H54 (cell line): ENCODE measurements around the gene HLA-DQA1.
"Not testable (repeated sequence)": the region's sequence is repeated elsewhere in the genome, so short reads cannot be mapped to it uniquely, and the experiment has no call there.

ENCODE experiments used
- DNase-seq: peaks from one replicate; pipeline ENCODE4 v3.0.0; 2011; ENCODE audit warnings: low spot score, mixed read lengths; ENCODE audit not compliant: insufficient read length
- FAIRE-seq: peaks from 3 replicates; lab custom pipeline; 2011; peaks lifted over from hg19 to GRCh38; lab: Jason Lieb, UNC
- POLR2A ChIP-seq: IDR thresholded peaks from 2 replicates; pipeline ENCODE4 v1.6.1; 2011; ENCODE audit warnings: low read depth, mild to moderate bottlenecking, low read length

HLA-DQA1 gene

DNA sequence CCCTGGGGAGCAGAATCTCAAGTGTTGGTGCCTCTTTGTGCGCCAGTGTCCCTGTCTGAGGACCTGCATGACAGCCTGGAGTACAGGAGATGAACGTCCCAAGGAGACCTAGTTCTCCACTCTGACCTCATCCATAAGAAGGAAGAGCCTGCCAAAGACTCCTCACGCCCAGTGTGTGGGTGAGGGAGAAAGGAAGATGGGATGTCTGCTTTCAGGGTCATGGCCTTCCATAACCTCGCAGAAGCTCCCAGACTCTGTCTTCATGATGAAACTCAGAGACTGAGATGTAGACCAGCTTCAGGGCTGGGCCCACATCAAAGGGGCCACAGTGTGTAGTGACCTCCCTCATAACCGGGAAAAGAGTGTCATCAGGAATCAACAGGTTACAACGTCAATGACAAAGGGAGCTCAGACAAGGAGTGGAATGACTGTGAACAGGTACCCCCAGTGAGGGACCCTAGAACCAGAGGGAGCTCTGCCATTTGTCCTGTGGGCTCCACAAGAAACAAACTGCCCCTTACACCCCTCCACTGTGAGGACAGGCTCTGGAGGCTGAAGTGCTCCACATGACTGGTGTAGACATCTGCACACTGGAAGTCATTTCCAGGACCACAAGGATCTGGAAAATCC lies 21.2 kb downstream of the HLA-DQA1 start:
- DNase-seq (no peak), FAIRE-seq (no peak)
- no peak for TF ChIP-seq POLR2A

DNA sequence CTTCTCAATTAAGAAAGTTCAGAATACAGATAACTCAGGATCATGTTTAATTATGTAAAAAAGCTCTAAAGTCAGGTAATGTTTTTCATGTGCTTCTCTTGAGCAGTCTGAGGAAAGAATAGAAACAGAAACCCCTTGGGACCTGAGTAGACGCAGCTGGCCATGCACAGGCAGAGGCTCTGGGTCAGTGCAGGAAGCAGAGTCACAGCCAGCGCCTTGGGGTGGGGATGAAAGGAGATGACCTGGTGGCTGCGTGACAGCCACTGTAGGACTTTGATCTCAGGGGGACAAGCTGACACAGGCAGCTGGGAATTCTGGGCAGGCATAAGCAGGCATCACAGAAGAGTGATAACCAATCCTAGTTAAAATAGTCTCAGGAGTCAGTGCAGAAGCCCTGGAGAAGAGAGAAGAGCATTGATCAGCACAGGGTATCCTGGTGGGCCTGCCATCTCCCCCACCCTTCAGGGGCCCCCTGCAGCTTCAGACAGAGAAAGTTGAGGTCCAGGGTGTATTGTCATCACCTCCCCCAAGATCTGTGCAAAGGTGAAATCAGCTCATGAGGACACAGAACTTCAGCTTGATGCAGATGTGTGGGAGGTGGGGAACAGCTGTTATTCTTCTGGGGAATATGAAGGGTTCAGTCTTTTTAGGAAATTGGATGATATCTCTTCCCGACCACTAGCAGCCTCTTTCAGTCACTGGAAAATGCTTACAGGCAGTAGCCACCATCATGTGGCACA lies 22.8 kb downstream of the HLA-DQA1 start:
- no peak for DNase-seq
- no peak for FAIRE-seq
- no peak for TF ChIP-seq POLR2A

DNA sequence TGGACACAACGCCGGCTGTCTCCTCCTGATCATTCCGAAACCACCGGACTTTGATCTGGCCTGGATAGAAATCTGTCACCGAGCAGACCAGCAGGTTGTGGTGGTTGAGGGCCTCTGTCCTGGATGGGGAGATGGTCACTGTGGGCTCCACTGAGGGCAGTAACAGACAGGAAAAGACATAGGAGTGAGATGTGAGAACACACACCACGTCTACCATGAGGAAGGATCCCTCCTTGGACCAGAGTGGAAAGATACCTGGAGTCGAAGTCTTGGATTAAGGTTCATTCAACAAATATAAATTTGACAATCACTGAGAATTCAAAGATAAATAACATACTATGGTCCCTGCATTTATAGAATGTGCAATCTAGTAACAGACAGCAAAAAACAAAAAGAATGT lies 24.9 kb downstream of the HLA-DQA1 start:
- no peak for TF ChIP-seq POLR2A
- FAIRE-seq = no peak
- DNase-seq = no peak

DNA sequence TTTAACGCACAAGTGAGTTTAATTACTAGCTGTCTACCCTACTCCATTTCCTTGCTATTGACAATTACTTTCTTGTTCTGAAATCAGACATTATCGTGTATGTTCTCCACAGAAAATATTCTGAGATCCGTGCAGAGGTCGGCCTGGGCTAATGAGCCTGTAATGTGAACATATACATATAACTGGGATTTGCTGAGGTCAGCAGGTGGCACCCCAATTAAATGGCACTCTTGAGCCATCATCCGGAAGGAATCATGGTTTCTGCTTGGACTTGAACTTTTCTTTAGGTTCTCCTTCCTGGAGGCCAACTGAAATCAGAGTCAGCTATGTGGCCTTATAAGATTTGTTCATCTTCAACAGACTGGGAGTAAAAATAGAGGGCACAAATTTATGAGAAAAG lies 25.6 kb downstream of the HLA-DQA1 start:
- DNase-seq = no peak
- no peak for TF ChIP-seq POLR2A
- FAIRE-seq = no peak

DNA sequence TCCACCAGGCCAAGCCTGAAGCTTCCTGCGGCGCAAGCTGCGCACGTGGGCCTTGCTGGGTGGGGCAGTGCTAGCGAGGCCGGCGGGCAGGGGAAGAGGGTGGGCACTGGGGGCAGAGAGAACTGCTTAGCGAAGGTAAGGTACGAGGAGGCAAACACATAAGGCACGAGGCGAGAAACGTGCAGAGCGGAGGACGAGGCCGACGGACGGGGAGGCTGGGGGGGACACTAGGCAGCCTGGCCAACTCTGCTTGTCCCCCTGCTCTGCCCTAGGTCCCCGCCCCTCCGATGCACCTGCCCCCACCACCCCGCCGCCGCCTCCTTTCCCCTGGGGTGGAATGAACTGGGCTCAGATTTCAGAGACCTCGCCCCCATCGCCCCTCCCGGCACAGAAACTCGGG lies 27.1 kb downstream of the HLA-DQA1 start:
- TF ChIP-seq POLR2A = no peak
- FAIRE-seq (no peak), DNase-seq (no peak)

DNA sequence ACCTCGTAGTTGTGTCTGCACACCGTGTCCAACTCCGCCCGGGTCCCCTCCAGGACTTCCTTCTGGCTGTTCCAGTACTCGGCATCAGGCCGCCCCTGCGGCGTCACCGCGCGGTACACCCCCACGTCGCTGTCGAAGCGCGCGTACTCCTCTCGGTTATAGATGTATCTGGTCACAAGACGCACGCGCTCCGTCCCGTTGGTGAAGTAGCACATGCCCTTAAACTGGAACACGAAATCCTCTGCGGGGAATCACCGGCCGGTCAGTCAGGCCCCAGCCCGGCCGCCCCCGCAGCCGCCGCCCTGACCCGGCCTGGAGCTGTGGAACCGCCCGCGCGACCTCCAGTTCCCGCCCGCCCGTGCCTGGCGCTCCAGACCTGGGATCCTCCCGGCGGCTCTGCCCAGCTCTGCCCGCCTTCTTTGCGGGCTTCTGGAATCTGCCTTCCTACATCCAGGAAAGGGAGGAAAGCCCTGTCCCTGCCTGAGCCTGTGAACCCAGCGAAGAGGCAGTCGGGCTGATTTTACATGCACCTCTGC lies 27.7 kb downstream of the HLA-DQA1 start:
- TF ChIP-seq POLR2A = no peak
- DNase-seq = no peak

DNA sequence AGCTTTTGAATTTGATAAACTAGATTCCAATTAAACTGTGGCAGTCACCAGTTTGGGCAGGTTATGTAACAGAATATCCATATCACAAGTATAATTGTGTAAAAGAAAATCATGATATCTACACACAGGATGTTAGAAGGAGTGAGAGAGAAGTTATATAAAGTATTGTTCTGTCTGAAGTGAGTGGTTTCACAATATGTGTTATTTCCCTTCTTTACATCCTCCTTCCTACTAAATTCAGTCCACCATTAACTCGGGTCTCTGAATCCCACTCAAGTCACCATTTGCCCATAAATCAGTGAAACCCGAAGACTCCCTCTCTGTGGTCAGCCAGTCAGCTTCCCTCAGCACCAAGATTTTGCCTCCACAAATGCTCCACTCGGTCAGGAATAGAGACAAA lies 28.5 kb downstream of the HLA-DQA1 start:
- no peak for TF ChIP-seq POLR2A
- DNase-seq (no peak), FAIRE-seq (no peak)

More for the DNA sequence above, 27.7 kb downstream of the HLA-DQA1 start:
- FAIRE-seq = no peak

DNA sequence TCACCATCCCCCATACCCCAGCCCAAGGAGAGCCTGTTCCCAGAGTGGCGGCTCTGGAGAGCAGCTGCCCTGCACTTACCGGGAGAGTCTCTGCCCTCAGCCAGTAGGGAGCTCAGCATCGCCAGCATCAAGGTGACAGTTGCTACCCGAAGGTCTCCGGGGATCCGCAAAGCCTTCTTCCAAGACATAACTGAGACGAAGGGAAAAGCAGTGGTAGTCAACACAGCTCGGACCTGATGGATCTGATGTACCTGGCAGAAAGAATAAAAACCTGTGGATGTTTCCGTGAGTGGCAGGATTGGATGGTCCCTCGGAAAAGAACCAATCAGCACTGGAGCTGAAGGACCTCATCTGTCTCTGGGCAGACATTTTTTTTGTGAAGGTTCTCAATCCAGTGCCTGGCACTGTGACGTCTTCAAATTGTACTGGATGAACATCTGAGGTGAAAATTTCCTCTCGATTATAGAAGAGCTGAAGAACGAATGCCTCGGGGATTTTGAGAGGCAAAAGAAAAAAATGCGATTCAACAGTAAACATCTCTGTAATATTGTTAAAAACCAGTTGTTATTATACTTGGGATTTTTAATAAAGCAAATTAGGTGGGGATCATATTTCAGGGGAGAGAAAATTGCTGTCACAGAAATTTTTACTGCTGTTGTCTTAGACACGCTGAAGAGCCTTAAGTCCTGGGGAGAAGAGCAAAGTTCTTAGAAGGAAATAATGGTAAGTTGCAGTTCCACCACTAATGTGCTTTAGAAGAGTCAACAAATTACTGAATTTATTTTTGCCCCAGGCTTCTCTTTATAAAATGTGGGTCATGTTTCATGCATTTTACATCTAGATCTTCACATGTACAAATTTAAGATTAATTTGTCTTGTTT lies 29.5 kb downstream of the HLA-DQA1 start, which contains the start of gene HLA-DQB1:
HLA-DQB1 (minus strand) TSS at position 238 of the 881 bp plus-strand sequence; CDS start at position 188, 50 bp downstream.
- FAIRE-seq (peak; percentile 38), DNase-seq (peak; percentile 6)
- TF ChIP-seq POLR2A = no peak

DNA sequence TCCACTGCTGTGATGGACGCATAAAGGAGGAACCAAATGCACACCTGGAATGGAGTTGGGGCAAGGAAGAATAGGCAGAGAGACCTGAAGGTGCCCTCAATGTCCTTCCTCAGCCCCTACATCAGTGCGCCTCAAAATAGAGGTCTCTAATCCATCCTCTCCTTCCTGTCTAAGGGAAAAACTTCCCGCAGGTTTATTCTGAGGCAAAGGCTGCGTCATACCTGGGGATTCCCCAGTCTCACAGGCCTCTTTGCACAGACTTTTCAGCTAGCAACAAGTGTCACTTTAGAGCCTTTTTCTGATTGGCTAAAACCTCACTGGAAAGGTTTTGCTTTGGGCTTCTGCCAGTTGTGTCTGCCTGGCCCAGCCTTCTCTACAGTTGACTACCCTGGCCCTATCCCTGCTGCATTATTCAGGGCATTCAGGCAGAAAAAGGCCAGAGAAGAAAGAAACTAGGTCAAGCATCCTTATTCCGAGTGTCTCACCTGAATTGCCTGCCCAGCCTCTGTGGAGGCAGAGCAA lies 31.1 kb downstream of the HLA-DQA1 start:
- DNase-seq = no peak
- FAIRE-seq = no peak
- no peak for TF ChIP-seq POLR2A

DNA sequence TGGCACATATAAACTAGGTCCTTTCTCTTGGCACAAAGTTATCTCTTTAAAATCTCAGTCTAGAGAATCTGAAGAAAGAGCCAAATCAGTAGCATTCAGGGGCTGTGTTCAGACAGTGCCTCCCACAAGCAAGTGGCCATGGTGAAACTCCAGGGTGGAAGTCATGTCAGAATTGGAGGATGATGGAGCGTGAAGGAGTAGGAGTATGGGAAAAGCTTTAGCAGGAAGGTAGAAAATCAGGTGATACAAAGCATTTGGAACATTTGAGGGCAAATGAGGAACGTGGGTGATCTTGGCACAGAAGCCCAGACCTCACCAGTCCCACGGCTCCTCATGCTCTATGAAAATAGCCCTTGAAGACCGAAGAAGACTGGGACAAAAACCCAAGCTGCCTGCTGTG lies 32.0 kb downstream of the HLA-DQA1 start:
- no peak for TF ChIP-seq POLR2A
- DNase-seq = no peak
- no peak for FAIRE-seq

DNA sequence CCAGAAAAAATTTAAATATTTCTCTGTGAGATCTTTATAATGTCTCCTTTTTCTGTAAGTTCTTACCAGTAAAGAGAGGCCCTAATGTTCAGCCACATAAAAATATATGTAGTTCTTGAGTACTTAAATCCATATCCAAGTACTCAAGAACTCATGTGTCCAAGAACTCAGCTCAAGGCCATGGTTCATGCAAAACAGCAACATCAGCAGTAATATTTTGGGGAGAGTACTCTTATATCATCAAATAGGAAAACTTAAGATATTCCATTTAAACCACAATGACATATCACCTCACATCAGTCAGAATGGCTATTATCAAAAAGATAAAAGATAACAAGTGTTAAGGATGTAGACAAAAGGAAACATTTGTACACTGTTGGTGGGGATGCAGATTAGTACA lies 32.7 kb downstream of the HLA-DQA1 start:
- no peak for FAIRE-seq
- DNase-seq = no peak
- no peak for TF ChIP-seq POLR2A

DNA sequence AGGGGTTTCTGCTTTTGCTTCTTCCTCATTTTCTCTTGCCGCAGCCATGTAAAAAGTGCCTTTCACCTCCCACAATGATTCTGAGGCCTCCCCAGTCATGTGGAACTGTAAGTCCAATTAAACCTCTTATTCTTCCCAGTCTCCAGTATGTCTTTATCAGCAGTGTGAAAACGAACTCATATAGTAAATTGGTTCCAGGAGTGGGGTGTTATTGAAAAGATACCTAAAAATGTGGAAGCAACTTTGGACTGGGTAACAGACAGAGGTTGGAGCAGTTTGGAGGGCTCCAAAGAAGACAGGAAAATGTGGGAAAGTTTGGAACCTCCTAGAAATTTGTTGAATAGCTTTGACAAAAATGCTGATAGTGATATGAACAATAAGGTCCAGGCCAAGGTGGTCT lies 34.7 kb downstream of the HLA-DQA1 start:
- not testable (repeated sequence) for FAIRE-seq, DNase-seq

DNA sequence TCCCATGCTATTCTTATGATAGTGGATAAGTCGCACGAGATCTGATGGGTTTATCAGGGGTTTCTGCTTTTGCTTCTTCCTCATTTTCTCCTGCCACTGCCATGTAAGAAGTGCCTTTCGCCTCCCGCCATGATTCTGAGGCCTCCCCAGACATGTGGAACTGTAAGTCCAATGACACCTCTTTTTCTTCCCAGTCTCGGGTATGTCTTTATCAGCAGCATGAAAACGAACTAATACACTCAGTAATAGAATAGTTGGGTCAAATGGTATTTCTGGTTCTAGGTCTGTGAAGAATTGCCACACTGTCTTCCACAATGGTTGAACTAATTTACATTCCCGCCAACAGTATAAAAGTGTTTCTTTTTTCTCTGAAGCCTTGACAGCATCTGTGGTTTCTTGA lies 36.9 kb downstream of the HLA-DQA1 start:
- DNase-seq, FAIRE-seq: not testable (repeated sequence)

DNA sequence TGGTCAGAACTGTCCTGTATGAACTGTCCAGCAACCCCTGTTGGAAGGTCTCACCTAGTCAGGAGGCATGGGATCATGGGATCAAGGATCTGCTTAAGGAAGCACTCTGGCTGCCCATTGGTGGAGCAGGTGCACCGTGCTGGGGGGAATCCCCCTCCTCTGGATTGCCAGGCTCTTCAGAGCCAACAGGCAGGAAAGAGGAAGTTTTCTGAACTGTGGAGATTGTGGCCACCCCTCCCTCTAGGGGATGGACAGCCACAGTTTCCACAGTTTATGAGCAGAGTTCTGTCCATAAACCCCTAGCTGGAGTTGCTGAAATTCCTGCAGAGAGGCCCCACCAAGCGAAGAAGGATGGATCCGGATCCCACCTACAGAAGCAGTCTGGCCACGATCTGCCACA lies 42.3 kb downstream of the HLA-DQA1 start:
- DNase-seq = no peak
- no peak for TF ChIP-seq POLR2A
- no peak for FAIRE-seq
